ENCODE measurements around the gene TMEM256.

TMEM256 gene

DNA sequence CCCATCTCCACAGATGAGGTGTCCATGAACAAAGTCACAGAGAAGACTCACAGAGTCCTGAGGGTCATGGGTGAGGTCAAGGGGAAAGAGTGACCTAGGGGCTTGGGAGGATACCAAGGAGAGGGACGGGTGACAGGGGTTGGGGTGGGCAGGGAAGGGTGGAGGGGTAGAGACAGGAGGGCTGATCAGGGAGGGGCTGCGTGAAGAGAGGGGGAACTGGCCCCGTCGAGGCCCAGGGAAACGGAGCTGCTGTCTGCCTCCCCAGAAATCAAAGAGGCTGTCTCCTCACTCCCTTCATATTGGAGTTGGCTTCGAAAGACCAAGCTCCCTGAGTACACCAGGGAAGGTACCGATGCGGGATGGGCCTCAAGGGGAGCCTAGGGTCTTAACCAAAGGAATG lies 48.3 kb downstream of the TMEM256 start:
- H3K27ac ChIP-seq = no peak overlapping the region
- no peak for TF ChIP-seq ZFX (IDR thresholded peaks at IDR 0.05; ENCODE audit: borderline replicate concordance)
- TF ChIP-seq, protein P1, sequence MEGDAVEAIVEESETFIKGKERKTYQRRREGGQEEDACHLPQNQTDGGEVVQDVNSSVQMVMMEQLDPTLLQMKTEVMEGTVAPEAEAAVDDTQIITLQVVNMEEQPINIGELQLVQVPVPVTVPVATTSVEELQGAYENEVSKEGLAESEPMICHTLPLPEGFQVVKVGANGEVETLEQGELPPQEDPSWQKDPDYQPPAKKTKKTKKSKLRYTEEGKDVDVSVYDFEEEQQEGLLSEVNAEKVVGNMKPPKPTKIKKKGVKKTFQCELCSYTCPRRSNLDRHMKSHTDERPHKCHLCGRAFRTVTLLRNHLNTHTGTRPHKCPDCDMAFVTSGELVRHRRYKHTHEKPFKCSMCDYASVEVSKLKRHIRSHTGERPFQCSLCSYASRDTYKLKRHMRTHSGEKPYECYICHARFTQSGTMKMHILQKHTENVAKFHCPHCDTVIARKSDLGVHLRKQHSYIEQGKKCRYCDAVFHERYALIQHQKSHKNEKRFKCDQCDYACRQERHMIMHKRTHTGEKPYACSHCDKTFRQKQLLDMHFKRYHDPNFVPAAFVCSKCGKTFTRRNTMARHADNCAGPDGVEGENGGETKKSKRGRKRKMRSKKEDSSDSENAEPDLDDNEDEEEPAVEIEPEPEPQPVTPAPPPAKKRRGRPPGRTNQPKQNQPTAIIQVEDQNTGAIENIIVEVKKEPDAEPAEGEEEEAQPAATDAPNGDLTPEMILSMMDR (IDR thresholded peaks at IDR 0.05) = no peak

DNA sequence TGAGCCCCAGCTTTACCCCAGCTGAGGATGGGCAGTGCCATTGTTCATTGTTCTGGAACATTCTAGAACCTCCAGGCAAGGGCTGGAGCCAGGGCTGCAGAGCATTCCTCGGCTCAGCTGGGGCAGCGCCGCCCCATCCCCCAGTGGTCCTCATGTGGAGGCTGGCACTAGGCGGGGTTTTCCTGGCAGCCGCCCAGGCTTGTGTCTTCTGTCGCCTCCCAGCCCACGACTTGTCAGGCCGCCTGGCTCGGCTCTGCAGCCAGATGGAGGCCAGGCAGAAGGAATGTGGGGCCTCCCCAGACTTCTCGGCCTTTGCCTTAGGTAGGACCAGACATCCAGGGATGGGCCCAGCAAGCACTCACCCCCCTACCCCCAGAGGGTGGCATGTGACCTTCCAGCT lies 48.8 kb downstream of the TMEM256 start, which contains the start of gene TMEM95:
TMEM95 (plus strand) TSS at position 104 of the 400 bp plus-strand sequence; CDS start at position 153, 49 bp downstream.
- no peak for TF ChIP-seq ZFX (IDR thresholded peaks at IDR 0.05; ENCODE audit: borderline replicate concordance)
- TF ChIP-seq, protein P1 (IDR thresholded peaks at IDR 0.05) = no peak

DNA sequence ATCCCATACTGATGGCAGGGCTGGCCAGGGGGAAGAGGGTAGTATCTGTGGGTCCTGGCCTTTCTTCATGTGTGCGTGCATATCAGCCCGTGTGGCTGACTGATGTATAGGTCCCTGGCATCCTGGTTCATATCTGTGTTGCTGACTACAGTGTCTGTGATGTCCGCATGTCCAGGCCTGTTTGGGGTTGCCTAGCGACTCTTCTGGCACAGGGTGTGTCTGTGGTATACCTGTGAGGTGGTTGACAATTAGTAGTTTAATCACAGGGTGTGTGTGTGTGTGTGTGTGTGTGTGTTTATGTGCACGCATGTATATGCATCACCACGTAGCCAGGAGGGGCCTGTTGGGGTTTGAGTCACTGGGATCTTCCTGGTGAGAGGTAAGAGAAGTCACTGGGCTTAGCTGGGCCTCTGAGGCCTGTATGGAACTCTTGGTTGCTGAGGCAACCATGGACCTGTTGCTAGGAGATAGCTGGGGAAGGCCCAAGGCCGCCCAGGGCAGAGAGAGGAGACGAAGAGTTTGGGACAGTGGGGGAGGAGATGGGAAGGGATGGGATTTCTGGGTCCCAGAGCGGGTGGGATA lies 49.5 kb downstream of the TMEM256 start:
- TF ChIP-seq ZFX (IDR thresholded peaks at IDR 0.05; ENCODE audit: borderline replicate concordance) = no peak
- TF ChIP-seq, protein P1 (IDR thresholded peaks at IDR 0.05) = no peak
- H3K27ac ChIP-seq = no peak overlapping the region

More for the DNA sequence above, 48.8 kb downstream of the TMEM256 start, which contains the start of gene TMEM95:
- H3K27ac ChIP-seq = no peak within 1 kb of the TSS

All from 22Rv1 (cell line).